HG02943 (cell line): ENCODE measurements around the gene OR52J3.

Experiments
- ATAC-seq: cut with Tn5 transposase; IDR thresholded peaks from one replicate; pipeline ENCODE4 v1.9.1; 2021; ENCODE audit warnings: mild to moderate bottlenecking, low read depth, moderate library complexity; ENCODE audit not compliant: unreplicated experiment

Gene OR52J3

GRCh38 chr11:5092821-5093585 lies 46.7 kb downstream of the OR52J3 start:
- ATAC-seq: no peak

- ATAC-seq: no peak
Observed at GRCh38 chr11:5096011-5096410, 49.7 kb downstream of the OR52J3 start.
